OCI-LY1 (cell line): ENCODE results near the gene SUPT3H.

Experiments
- EZH2 ChIP-seq: fragments of 200-600 bp; sonication (generic), shearing (Covaris generic); IDR thresholded peaks from 2 replicates; pipeline ENCODE4 v1.8.0; 2017; ENCODE audit warnings: borderline replicate concordance, mixed run types, mild to moderate bottlenecking, antibody characterized with exemption, low read length, moderate library complexity, mixed read lengths
- TF ChIP-seq, protein P1 (sequence below): fragments of 200-600 bp; sonication (generic), shearing (Covaris generic); IDR thresholded peaks from 2 replicates; pipeline ENCODE4 v1.5.1; 2017; ENCODE audit warnings: mild to moderate bottlenecking, antibody characterized with exemption, low read length, moderate library complexity, mixed read lengths

DNA sequence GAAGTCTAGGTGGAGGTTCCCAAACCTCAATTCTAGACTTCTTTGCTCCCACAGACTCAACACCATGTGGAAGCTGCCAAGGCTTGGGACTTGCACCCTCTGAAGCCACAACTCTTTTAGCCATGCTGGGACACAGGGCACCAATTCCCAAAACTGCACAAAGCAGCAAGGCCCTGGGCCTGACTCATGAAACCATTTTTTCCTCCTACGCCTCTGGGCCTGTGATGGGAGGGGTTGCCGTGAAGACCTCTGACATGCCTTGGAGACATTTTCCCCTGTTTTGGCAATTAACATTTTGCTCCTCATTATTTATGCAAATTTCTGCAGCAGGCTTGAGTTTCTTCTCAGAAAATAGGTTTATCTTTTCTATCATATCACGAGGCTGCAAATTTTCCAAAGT, 405.0 kb downstream of the SUPT3H start:
- no peak for TF ChIP-seq EZH2
- TF ChIP-seq, protein P1, sequence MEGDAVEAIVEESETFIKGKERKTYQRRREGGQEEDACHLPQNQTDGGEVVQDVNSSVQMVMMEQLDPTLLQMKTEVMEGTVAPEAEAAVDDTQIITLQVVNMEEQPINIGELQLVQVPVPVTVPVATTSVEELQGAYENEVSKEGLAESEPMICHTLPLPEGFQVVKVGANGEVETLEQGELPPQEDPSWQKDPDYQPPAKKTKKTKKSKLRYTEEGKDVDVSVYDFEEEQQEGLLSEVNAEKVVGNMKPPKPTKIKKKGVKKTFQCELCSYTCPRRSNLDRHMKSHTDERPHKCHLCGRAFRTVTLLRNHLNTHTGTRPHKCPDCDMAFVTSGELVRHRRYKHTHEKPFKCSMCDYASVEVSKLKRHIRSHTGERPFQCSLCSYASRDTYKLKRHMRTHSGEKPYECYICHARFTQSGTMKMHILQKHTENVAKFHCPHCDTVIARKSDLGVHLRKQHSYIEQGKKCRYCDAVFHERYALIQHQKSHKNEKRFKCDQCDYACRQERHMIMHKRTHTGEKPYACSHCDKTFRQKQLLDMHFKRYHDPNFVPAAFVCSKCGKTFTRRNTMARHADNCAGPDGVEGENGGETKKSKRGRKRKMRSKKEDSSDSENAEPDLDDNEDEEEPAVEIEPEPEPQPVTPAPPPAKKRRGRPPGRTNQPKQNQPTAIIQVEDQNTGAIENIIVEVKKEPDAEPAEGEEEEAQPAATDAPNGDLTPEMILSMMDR = no peak
